GM19468 (cell line): ENCODE measurements around the gene TRIM73.
A peak's percentile ranks its signal among the peaks of the same experiment; 100 is the strongest.
"Not testable (repeated sequence)": the region's sequence is repeated elsewhere in the genome, so short reads cannot be mapped to it uniquely, and the experiment has no call there.

ENCODE experiments used
- ATAC-seq: cut with Tn5 transposase; IDR thresholded peaks from one replicate; pipeline ENCODE4 v1.9.1; 2021; ENCODE audit warnings: mild to moderate bottlenecking, moderate library complexity, moderate number of reproducible peaks; ENCODE audit not compliant: unreplicated experiment; ENCODE audit errors: extremely low read depth

TRIM73 gene

GRCh38 chr7:75395329-75395728 lies at the start of gene TRIM73:
TSS of gene TRIM73 (plus strand) at chr7:75395629. CDS start at chr7:75398934, 3,305 bp downstream.
- ATAC-seq, result not testable (repeated sequence)

- peak; percentile 48 for ATAC-seq
Observed at GRCh38 chr7:75358671-75359541, 36.5 kb upstream of the TRIM73 start.

- not testable (repeated sequence) for ATAC-seq
Observed at GRCh38 chr7:75359542-75359848, 35.9 kb upstream of the TRIM73 start.

- ATAC-seq, result not testable (repeated sequence)
Observed at GRCh38 chr7:75364079-75364478, 31.4 kb upstream of the TRIM73 start.

GRCh38 chr7:75366643-75367042 lies 28.8 kb upstream of the TRIM73 start:
- not testable (repeated sequence) for ATAC-seq

GRCh38 chr7:75367313-75367712 lies 28.1 kb upstream of the TRIM73 start:
- ATAC-seq, result not testable (repeated sequence)

- ATAC-seq, result not testable (repeated sequence)
Observed at GRCh38 chr7:75374144-75374518, 21.3 kb upstream of the TRIM73 start.

GRCh38 chr7:75374519-75375317 lies 20.7 kb upstream of the TRIM73 start:
- not testable (repeated sequence) for ATAC-seq

- not testable (repeated sequence) for ATAC-seq
Observed at GRCh38 chr7:75393194-75393593, 2.2 kb upstream of the TRIM73 start.

- not testable (repeated sequence) for ATAC-seq
Observed at GRCh38 chr7:75397865-75398264, 2.4 kb downstream of the TRIM73 start.

GRCh38 chr7:75398771-75399700 lies 3.6 kb downstream of the TRIM73 start:
- ATAC-seq, result not testable (repeated sequence)

GRCh38 chr7:75400575-75400974 lies 5.1 kb downstream of the TRIM73 start:
- ATAC-seq, result not testable (repeated sequence)

GRCh38 chr7:75403455-75404443 lies 8.3 kb downstream of the TRIM73 start:
- not testable (repeated sequence) for ATAC-seq

GRCh38 chr7:75404663-75405062 lies 9.2 kb downstream of the TRIM73 start:
- not testable (repeated sequence) for ATAC-seq

GRCh38 chr7:75409880-75410822 lies 14.7 kb downstream of the TRIM73 start:
- ATAC-seq, result peak; percentile 85

GRCh38 chr7:75410823-75411173 lies 15.4 kb downstream of the TRIM73 start:
- ATAC-seq, result not testable (repeated sequence)

GRCh38 chr7:75414204-75414603 lies 18.8 kb downstream of the TRIM73 start:
- not testable (repeated sequence) for ATAC-seq
